Liver (tissue), 9 donors: ENCODE measurements around the gene ARL2. TPM values are rescaled to one million over a fixed set of nuclear protein-coding genes. Genes with fewer than 3 reads are reported as not detected.
A peak's percentile ranks its signal among the peaks of the same experiment; 100 is the strongest.
"Not testable (repeated sequence)": the region's sequence is repeated elsewhere in the genome, so short reads cannot be mapped to it uniquely, and the experiment has no call there.

Experiments used
- DNase-seq: peaks from one replicate; pipeline ENCODE4 v3.0.0-alpha.2; 2017; ENCODE audit warnings: low spot score
- H3K27ac ChIP-seq, 2 donors: one replicate each; pipeline ENCODE4 v1.7.0; 2013; ENCODE audit warnings: inconsistent platforms in 2 of 2, low read length in 2 of 2, control low read depth in 1 of 2, low read depth in 1 of 2, mild to moderate bottlenecking in 1 of 2
- H3K27me3 ChIP-seq, 4 donors: one replicate each; pipeline versions ENCODE4 v1.6.1 to v1.7.0; 2013; ENCODE audit warnings: low read length in 3 of 4, inconsistent platforms in 1 of 4, mild to moderate bottlenecking in 1 of 4, moderate library complexity in 1 of 4; ENCODE audit not compliant: control insufficient read depth in 4 of 4, insufficient read depth in 4 of 4
- H3K36me3 ChIP-seq, 4 donors: one replicate each; pipeline versions ENCODE4 v1.6.1 to v1.7.0; 2013; ENCODE audit warnings: low read length in 3 of 4, mild to moderate bottlenecking in 3 of 4, low read depth in 1 of 4, moderate library complexity in 1 of 4; ENCODE audit not compliant: control insufficient read depth in 4 of 4, insufficient read depth in 3 of 4
- H3K4me1 ChIP-seq, 4 donors: one replicate each; pipeline versions ENCODE4 v1.6.1 to v1.7.0; 2013; ENCODE audit warnings: low read length in 3 of 4, mild to moderate bottlenecking in 3 of 4, moderate library complexity in 1 of 4; ENCODE audit not compliant: control insufficient read depth in 4 of 4, insufficient read depth in 4 of 4
- H3K4me3 ChIP-seq, 3 donors: one replicate each; pipeline versions ENCODE4 v1.6.1 to v1.7.0; 2013; ENCODE audit warnings: low read length in 3 of 3, control low read depth in 1 of 3, low read depth in 1 of 3, mild to moderate bottlenecking in 1 of 3
- H3K9ac ChIP-seq, 2 donors: one replicate each; pipeline ENCODE4 v1.7.0; 2013; ENCODE audit warnings: low read length in 2 of 2, mild to moderate bottlenecking in 2 of 2, moderate library complexity in 2 of 2, control low read depth in 1 of 2, low read depth in 1 of 2
- H3K9me3 ChIP-seq, 4 donors: one replicate each; pipeline versions ENCODE4 v1.6.1 to v1.7.0; 2013; ENCODE audit warnings: low read length in 3 of 4; ENCODE audit not compliant: control insufficient read depth in 4 of 4
- JUND ChIP-seq, 2 donors: IDR thresholded peaks; 2 replicates each; pipeline ENCODE4 v1.6.1; 2016; ENCODE audit warnings: antibody characterized with exemption in 2 of 2
- MAX ChIP-seq: IDR thresholded peaks from 2 replicates; pipeline ENCODE4 v1.6.1; 2016; ENCODE audit warnings: antibody characterized with exemption
- NR2F2 ChIP-seq: IDR thresholded peaks from 2 replicates; pipeline ENCODE4 v1.6.1; 2016; ENCODE audit warnings: antibody characterized with exemption
- RXRA ChIP-seq, 2 donors: IDR thresholded peaks; 2 replicates each; pipeline ENCODE4 v1.6.1; 2017 to 2018; ENCODE audit warnings: antibody characterized with exemption in 2 of 2, mild to moderate bottlenecking in 1 of 2
- SP1 ChIP-seq: IDR thresholded peaks from 2 replicates; pipeline ENCODE4 v1.6.1; 2018; ENCODE audit warnings: antibody characterized with exemption, mild to moderate bottlenecking
- YY1 ChIP-seq: IDR thresholded peaks from 2 replicates; pipeline ENCODE4 v1.6.1; 2016; ENCODE audit warnings: antibody characterized with exemption, mild to moderate bottlenecking
- WGBS: extraction: QIAGEN DNeasy Blood & Tissue Kit; methylation state at CpG from one replicate; pipeline ENCODE4 v1.1.7; 2013; 5-methylcytosine and 5-hydroxymethylcytosine counted together
- polyA plus RNA-seq, 2 donors: library from polyadenylated mRNA; stranded (reverse) in 1 of 2; unstranded in 1 of 2; fragments of 200-250 nt in 1 of 2; fragments of >200 nt in 1 of 2; fragmentation: Nextera tagmentation in 1 of 2; extraction: Ambion mirVana in 1 of 2; gene quantifications; one replicate each; pipeline versions ENCODE4 v1.2.1 to v1.2.3, GENCODE V29; 2013 to 2015
- total RNA-seq, 2 donors: library from RNA; depleted of rRNA; stranded (reverse); fragments of >200 nt; gene quantifications; one replicate each; pipeline ENCODE4 v1.2.3, GENCODE V29; 2014
- TF ChIP-seq, protein P1 (sequence below): fragments of 150-350 bp; IDR thresholded peaks from 2 replicates; pipeline ENCODE4 v1.5.1; 2017; ENCODE audit warnings: improper control_type of control experiment, low read depth, low read length; ENCODE audit not compliant: missing input control
- TF ChIP-seq, protein P2 (sequence below): IDR thresholded peaks from 2 replicates; pipeline ENCODE4 v1.6.1; 2016; ENCODE audit warnings: antibody characterized with exemption
- TF ChIP-seq, protein P3 (sequence below): IDR thresholded peaks from 2 replicates; pipeline ENCODE4 v1.6.1; 2016; ENCODE audit warnings: antibody characterized with exemption, mild to moderate bottlenecking
- donor health status: healthy.
- donor health status: healthy.
- donor health status: healthy.
- donor health status: healthy.
- donor health status: healthy.

Gene ARL2
- total and polyA plus RNA-seq, 4 donors: 10.8 to 19.5 (median 15.0) TPM

GRCh38 chr11:64999478-64999877, 14.5 kb upstream of the ARL2 start:
- Histone ChIP-seq H3K9ac (no peak overlapping the region), H3K4me1 (peaks cover 0 to 22% (median 13%) of the 10 kb centered on the region in 4 donors), H3K36me3 (no peaks in the 10 kb centered on the region), H3K9me3 (no peaks in the 10 kb centered on the region), H3K27me3 (no peaks in the 10 kb centered on the region), H3K4me3 (no peak overlapping the region), H3K27ac (no peak overlapping the region)
- DNase-seq: no peak
- 83% methylated on average over 1 of the region's 1 CpG for WGBS
- TF ChIP-seq JUND (IDR thresholded peaks at IDR 0.05) (no peak), SP1 (no peak), MAX (no peak)
- TF ChIP-seq, protein P1, sequence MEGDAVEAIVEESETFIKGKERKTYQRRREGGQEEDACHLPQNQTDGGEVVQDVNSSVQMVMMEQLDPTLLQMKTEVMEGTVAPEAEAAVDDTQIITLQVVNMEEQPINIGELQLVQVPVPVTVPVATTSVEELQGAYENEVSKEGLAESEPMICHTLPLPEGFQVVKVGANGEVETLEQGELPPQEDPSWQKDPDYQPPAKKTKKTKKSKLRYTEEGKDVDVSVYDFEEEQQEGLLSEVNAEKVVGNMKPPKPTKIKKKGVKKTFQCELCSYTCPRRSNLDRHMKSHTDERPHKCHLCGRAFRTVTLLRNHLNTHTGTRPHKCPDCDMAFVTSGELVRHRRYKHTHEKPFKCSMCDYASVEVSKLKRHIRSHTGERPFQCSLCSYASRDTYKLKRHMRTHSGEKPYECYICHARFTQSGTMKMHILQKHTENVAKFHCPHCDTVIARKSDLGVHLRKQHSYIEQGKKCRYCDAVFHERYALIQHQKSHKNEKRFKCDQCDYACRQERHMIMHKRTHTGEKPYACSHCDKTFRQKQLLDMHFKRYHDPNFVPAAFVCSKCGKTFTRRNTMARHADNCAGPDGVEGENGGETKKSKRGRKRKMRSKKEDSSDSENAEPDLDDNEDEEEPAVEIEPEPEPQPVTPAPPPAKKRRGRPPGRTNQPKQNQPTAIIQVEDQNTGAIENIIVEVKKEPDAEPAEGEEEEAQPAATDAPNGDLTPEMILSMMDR: no peak

GRCh38 chr11:65002706-65003105, 11.3 kb upstream of the ARL2 start:
- TF ChIP-seq RXRA (IDR thresholded peaks at IDR 0.05): no peak
- no peak for TF ChIP-seq SP1
- TF ChIP-seq, protein P2, sequence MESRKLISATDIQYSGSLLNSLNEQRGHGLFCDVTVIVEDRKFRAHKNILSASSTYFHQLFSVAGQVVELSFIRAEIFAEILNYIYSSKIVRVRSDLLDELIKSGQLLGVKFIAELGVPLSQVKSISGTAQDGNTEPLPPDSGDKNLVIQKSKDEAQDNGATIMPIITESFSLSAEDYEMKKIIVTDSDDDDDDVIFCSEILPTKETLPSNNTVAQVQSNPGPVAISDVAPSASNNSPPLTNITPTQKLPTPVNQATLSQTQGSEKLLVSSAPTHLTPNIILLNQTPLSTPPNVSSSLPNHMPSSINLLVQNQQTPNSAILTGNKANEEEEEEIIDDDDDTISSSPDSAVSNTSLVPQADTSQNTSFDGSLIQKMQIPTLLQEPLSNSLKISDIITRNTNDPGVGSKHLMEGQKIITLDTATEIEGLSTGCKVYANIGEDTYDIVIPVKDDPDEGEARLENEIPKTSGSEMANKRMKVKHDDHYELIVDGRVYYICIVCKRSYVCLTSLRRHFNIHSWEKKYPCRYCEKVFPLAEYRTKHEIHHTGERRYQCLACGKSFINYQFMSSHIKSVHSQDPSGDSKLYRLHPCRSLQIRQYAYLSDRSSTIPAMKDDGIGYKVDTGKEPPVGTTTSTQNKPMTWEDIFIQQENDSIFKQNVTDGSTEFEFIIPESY: no peak
- WGBS: 91% methylated on average over 5 of the region's 5 CpGs
- Histone ChIP-seq H3K4me3 (no peak overlapping the region), H3K36me3 (no peaks in the 10 kb centered on the region), H3K4me1 (no peaks in the 10 kb centered on the region), H3K9ac (no peak overlapping the region), H3K9me3 (no peaks in the 10 kb centered on the region), H3K27me3 (no peaks in the 10 kb centered on the region), H3K27ac (no peak overlapping the region)
- DNase-seq: no peak

DNA sequence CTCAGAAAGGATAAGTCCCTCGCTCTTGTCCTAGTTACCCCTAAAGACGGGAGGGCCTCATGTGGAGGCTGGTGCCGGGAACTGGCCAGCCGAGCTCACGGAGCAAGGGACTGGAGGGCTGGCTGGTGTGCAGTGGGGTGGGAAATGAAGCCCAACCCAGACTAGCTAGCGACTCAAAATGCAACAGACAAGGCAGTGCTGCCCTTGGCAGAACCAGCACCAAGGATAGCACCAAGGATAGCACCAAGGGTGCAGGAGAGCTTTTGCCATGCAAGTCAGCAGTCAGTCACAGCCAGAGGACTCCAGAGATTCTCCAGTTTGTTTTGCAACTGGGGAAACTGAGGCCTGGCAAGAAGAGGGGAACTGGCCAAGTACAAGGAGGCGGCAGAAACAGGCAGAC, 10.7 kb upstream of the ARL2 start:
- no peak for DNase-seq
- Histone ChIP-seq H3K27me3 (no peaks in the 10 kb centered on the region), H3K9me3 (no peaks in the 10 kb centered on the region), H3K4me3 (no peak overlapping the region), H3K9ac (no peak overlapping the region), H3K27ac (no peak overlapping the region), H3K4me1 (no peaks in the 10 kb centered on the region), H3K36me3 (no peaks in the 10 kb centered on the region)
- 87% methylated on average over 7 of the region's 7 CpGs for WGBS
- TF ChIP-seq YY1 (no peak), JUND (IDR thresholded peaks at IDR 0.05) (no peak), NR2F2 (no peak), RXRA (IDR thresholded peaks at IDR 0.05) (no peak), MAX (no peak)
- TF ChIP-seq, protein P3, sequence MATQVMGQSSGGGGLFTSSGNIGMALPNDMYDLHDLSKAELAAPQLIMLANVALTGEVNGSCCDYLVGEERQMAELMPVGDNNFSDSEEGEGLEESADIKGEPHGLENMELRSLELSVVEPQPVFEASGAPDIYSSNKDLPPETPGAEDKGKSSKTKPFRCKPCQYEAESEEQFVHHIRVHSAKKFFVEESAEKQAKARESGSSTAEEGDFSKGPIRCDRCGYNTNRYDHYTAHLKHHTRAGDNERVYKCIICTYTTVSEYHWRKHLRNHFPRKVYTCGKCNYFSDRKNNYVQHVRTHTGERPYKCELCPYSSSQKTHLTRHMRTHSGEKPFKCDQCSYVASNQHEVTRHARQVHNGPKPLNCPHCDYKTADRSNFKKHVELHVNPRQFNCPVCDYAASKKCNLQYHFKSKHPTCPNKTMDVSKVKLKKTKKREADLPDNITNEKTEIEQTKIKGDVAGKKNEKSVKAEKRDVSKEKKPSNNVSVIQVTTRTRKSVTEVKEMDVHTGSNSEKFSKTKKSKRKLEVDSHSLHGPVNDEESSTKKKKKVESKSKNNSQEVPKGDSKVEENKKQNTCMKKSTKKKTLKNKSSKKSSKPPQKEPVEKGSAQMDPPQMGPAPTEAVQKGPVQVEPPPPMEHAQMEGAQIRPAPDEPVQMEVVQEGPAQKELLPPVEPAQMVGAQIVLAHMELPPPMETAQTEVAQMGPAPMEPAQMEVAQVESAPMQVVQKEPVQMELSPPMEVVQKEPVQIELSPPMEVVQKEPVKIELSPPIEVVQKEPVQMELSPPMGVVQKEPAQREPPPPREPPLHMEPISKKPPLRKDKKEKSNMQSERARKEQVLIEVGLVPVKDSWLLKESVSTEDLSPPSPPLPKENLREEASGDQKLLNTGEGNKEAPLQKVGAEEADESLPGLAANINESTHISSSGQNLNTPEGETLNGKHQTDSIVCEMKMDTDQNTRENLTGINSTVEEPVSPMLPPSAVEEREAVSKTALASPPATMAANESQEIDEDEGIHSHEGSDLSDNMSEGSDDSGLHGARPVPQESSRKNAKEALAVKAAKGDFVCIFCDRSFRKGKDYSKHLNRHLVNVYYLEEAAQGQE: peak; percentile 45

- not testable (repeated sequence) for H3K27ac ChIP-seq, H3K27me3 ChIP-seq, H3K36me3 ChIP-seq, DNase-seq, H3K9me3 ChIP-seq, H3K4me1 ChIP-seq, H3K4me3 ChIP-seq, H3K9ac ChIP-seq
- 74% methylated on average over 3 of the region's 3 CpGs for WGBS
Measured at GRCh38 chr11:65003968-65004367, 10.0 kb upstream of the ARL2 start.
